Measurements from ENCODE around the gene PSMA5. TPM values are rescaled to one million over a fixed set of nuclear protein-coding genes. Genes with fewer than 3 reads are reported as not detected.

Gene PSMA5
- total and polyA plus RNA-seq, 10 of the 15 experiments (the other 5 are each of a cell fraction or from before 2014, with no cell fraction given), result 58.7 to 271 (median 187) TPM

DNA sequence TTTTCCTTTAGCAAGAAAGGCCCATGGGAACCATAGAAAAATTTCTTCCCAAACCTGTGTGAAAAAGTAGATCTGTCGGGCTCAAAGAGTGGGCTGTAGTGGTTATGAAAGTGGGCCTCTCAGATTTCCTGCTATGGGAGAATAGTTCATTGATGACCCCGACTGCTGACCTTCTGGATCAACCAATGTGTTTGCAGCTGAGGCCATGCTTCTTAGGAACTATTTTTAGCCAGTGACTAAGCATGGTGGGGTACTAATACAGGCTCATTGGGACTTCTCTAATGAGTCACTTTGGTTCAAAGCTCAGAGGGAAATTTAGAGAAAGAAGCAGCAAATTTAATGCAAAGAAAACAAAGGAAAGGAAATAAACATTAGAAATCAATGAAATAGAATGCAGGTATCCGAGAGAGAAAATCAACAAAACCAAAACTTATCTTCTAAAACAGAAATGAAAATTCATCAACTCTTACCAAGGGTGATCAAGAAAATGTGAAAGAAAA, 12.6 kb upstream of the PSMA5 start (continued):
- TF ChIP-seq ZBED1 (IDR thresholded peaks at IDR 0.05; ENCODE audit: borderline replicate concordance) (no peak), ESRRA (IDR thresholded peaks at IDR 0.05; ENCODE audit: low read length) (no peak), PAX5 (IDR thresholded peaks at IDR 0.05; ENCODE audit: borderline replicate concordance, low read depth, low read length) (no peak), SREBF2 (IDR thresholded peaks at IDR 0.05; ENCODE audit: low read length) (no peak), NR2F1 (conservative IDR thresholded peaks at IDR 0.05) (peak; percentile 85), IKZF2 (IDR thresholded peaks at IDR 0.05) (no peak), TAF1 (IDR thresholded peaks at IDR 0.05; ENCODE audit: borderline replicate concordance, low read depth, low read length) (no peak), TBL1XR1 (IDR thresholded peaks at IDR 0.05; ENCODE audit: low read depth, low read length) (no peak), BCL11A (IDR thresholded peaks at IDR 0.05; ENCODE audit: low read depth, low read length) (peak; percentile 14; the same call in 1 of the 2 replicates), CBFB (IDR thresholded peaks at IDR 0.05; ENCODE audit: low read depth) (no peak), IKZF1 (conservative IDR thresholded peaks at IDR 0.05) (no peak), STAT3 (IDR thresholded peaks at IDR 0.05; ENCODE audit: low read depth, low read length) (no peak), EGR1 (IDR thresholded peaks at IDR 0.05; ENCODE audit: borderline replicate concordance in 1 of 2, low read depth in 2 of 2, low read length in 2 of 2) (no peak), NR2C1 (IDR thresholded peaks at IDR 0.05) (no peak), MXI1 (IDR thresholded peaks at IDR 0.05; ENCODE audit: low read depth, low read length) (no peak), ZZZ3 (IDR thresholded peaks at IDR 0.05; ENCODE audit: control insufficient read depth, insufficient read length, low read depth) (no peak), MTA3 (IDR thresholded peaks at IDR 0.05; ENCODE audit: borderline replicate concordance, low read length) (no peak), CHD4 (IDR thresholded peaks at IDR 0.05) (no peak)
- TF ChIP-seq, protein P1, sequence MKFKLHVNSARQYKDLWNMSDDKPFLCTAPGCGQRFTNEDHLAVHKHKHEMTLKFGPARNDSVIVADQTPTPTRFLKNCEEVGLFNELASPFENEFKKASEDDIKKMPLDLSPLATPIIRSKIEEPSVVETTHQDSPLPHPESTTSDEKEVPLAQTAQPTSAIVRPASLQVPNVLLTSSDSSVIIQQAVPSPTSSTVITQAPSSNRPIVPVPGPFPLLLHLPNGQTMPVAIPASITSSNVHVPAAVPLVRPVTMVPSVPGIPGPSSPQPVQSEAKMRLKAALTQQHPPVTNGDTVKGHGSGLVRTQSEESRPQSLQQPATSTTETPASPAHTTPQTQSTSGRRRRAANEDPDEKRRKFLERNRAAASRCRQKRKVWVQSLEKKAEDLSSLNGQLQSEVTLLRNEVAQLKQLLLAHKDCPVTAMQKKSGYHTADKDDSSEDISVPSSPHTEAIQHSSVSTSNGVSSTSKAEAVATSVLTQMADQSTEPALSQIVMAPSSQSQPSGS (IDR thresholded peaks at IDR 0.05; ENCODE audit: low read length), result 0 out of 2 replicates have a peak, but pooled peaks have one; percentile 14
- TF ChIP-seq, protein P2, sequence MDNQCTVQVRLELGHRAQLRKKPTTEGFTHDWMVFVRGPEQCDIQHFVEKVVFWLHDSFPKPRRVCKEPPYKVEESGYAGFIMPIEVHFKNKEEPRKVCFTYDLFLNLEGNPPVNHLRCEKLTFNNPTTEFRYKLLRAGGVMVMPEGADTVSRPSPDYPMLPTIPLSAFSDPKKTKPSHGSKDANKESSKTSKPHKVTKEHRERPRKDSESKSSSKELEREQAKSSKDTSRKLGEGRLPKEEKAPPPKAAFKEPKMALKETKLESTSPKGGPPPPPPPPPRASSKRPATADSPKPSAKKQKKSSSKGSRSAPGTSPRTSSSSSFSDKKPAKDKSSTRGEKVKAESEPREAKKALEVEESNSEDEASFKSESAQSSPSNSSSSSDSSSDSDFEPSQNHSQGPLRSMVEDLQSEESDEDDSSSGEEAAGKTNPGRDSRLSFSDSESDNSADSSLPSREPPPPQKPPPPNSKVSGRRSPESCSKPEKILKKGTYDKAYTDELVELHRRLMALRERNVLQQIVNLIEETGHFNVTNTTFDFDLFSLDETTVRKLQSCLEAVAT (IDR thresholded peaks at IDR 0.05), result no peak
- TF ChIP-seq, protein P3, sequence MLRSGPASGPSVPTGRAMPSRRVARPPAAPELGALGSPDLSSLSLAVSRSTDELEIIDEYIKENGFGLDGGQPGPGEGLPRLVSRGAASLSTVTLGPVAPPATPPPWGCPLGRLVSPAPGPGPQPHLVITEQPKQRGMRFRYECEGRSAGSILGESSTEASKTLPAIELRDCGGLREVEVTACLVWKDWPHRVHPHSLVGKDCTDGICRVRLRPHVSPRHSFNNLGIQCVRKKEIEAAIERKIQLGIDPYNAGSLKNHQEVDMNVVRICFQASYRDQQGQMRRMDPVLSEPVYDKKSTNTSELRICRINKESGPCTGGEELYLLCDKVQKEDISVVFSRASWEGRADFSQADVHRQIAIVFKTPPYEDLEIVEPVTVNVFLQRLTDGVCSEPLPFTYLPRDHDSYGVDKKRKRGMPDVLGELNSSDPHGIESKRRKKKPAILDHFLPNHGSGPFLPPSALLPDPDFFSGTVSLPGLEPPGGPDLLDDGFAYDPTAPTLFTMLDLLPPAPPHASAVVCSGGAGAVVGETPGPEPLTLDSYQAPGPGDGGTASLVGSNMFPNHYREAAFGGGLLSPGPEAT (IDR thresholded peaks at IDR 0.05; ENCODE audit: low read depth), result no peak
- TF ChIP-seq, protein P4, sequence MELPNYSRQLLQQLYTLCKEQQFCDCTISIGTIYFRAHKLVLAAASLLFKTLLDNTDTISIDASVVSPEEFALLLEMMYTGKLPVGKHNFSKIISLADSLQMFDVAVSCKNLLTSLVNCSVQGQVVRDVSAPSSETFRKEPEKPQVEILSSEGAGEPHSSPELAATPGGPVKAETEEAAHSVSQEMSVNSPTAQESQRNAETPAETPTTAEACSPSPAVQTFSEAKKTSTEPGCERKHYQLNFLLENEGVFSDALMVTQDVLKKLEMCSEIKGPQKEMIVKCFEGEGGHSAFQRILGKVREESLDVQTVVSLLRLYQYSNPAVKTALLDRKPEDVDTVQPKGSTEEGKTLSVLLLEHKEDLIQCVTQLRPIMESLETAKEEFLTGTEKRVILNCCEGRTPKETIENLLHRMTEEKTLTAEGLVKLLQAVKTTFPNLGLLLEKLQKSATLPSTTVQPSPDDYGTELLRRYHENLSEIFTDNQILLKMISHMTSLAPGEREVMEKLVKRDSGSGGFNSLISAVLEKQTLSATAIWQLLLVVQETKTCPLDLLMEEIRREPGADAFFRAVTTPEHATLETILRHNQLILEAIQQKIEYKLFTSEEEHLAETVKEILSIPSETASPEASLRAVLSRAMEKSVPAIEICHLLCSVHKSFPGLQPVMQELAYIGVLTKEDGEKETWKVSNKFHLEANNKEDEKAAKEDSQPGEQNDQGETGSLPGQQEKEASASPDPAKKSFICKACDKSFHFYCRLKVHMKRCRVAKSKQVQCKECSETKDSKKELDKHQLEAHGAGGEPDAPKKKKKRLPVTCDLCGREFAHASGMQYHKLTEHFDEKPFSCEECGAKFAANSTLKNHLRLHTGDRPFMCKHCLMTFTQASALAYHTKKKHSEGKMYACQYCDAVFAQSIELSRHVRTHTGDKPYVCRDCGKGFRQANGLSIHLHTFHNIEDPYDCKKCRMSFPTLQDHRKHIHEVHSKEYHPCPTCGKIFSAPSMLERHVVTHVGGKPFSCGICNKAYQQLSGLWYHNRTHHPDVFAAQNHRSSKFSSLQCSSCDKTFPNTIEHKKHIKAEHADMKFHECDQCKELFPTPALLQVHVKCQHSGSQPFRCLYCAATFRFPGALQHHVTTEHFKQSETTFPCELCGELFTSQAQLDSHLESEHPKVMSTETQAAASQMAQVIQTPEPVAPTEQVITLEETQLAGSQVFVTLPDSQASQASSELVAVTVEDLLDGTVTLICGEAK (IDR thresholded peaks at IDR 0.05; ENCODE audit: borderline replicate concordance), result no peak
- TF ChIP-seq, protein P5, sequence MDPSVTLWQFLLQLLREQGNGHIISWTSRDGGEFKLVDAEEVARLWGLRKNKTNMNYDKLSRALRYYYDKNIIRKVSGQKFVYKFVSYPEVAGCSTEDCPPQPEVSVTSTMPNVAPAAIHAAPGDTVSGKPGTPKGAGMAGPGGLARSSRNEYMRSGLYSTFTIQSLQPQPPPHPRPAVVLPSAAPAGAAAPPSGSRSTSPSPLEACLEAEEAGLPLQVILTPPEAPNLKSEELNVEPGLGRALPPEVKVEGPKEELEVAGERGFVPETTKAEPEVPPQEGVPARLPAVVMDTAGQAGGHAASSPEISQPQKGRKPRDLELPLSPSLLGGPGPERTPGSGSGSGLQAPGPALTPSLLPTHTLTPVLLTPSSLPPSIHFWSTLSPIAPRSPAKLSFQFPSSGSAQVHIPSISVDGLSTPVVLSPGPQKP (IDR thresholded peaks at IDR 0.05; ENCODE audit: low read depth, low read length), result no peak
